GM19372 (cell line): ENCODE data around the gene CMA1.
"Not testable (repeated sequence)": the region's sequence is repeated elsewhere in the genome, so short reads cannot be mapped to it uniquely, and the experiment has no call there.

Experiments
- ATAC-seq: cut with Tn5 transposase; IDR thresholded peaks from one replicate; pipeline ENCODE4 v1.9.1; 2021; ENCODE audit warnings: mild to moderate bottlenecking, low read depth, moderate library complexity; ENCODE audit not compliant: unreplicated experiment

CMA1 gene

DNA sequence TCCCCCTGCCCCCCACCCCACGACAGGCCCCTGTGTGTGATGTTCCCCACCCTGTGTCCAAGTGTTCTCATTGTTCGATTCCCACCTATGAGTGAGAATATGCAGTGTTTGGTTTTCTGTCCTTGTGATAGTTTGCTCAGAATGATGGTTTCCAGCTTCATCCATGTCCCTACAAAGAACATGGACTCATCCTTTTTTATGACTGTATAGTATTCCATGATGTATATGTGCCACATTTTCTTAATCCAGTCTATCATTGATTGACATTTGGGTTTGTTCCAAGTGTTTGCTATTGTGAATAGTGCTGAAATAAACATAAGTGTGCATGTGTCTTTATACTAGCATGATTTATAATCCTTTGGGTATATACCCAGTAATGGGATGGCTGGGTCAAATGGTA lies 37.6 kb downstream of the CMA1 start:
- ATAC-seq: not testable (repeated sequence)

DNA sequence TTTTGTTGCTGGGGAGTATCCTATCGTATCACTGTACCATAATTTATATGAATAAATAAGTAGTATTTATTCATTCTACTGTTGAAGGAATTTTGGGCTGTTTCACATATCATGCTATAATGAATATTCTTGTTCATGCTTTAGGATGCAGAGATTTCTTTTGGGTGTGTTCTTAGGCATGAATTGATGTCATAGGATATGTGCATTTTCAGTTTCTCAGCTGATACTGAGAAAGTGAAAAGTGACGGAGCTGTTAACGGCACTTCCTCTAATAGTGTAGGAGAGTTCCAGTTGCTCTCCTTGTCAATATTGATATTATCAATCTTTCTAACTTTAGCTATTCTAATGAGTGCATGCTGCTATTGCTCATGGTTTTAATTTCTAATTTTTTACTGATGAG lies 42.3 kb downstream of the CMA1 start:
- no peak for ATAC-seq

DNA sequence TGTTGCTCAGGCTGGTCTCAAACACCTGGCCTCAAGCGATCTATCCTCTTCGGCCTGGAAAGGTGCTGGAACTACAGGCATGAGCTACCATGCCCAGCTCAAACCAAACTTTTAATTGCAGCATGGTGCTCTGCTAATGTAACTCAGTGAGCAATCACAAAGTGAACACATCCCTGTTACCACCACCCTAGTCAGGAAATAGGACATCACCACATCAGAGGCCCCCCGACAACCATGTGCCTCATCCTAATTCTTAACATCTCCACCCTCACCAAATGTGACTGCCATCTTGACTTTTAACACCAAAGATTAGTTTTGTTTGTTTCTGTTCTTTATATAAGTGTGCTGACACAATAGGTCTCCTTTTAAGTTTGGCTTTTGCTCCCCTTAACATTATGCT lies 42.7 kb downstream of the CMA1 start:
- ATAC-seq: no peak

DNA sequence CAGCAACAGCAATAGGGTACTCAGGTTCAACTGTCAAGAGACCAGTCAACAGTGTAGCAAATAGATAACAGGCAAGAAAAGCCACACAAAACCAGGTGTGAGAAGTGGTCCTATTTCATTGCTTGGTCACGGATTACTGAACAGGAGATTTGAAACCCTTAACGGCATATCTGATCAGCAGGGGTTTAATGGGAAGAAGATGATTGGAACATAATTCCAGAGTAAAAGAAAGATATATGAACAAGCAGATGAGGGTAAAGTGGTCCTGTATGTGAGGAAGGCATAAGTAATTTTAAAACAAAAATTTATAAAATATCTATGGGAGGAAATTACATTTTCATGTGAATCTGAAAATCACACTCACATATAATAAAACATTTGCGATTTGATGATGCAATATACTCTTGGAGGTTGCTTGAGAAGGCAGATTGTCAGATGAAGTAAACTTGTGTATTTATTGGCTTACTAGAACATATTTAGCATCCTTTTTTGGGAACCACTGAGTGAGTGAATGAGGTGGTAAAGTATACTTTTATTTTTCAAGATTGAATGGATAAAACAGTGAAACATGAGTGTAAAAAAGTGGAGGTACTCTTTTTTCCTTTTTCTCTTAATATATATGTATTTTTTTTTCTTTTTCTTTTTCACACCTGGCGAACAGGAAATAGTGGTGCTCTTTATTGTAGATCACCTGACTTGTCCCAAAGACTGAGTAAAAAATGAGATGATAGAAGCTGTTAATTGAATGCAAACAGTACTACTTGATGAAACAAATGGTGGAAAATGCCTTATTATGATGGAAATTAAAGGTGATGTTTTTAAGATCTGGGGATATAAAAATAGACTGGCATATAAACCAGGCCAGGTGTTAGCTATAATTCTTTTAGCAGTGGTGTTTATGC lies 43.9 kb downstream of the CMA1 start:
- no peak for ATAC-seq

DNA sequence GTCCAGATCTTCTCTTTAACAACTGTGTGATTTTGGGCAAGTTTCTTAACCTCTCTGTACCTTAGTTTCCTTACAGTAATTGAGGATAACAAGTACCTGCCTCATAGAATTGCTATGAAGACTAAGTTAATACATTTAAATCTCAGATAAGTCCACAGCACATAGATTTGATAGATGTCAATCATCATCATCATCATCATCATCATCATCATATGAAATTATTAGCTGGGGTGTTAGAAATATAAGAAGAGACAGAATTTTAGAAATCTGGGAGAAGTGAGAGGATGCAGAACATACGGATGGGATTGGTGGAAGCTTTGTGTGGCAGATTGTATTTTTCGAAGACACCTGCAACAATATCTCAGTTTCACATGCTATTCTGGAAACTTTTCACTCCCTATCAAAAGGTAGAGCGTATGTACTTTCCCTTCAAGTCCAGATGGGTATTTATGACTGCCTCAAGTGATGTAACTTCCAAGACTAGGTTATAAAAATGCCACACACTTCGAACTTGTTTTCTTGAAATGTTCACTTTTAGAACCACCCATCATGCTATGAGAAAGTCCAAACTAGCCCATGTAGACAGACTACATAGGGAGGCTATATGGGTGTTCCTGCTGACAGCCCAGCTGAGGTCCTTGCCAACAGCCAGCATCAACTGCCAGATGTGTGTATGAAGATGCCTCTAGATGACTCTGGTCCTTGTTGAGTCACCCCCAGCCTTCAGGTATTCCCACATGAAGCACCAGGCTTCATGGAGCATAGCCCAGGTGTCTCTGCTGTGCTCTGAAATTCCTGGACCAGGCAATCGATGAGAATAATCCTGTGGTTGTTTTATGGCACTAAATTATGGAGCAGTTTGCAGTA lies 44.8 kb downstream of the CMA1 start:
- ATAC-seq: no peak

DNA sequence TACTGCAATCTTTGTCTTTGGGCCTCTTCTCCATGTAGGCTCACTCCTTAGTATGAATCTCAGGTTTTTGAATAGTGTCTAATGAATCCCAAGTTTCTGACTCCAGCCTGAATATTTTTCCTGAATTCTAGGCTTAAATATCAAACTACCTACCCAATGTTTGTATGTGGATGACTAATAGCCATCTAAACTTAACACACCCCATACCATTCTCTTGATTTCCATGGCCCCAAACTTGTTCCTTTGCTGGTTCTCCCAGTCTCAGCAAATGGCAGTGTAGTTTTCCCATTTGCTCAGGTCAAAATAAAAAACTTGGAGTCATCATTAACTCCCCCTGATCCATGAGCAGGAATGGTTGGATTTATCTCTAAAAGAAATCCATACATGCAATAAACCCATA lies 46.7 kb downstream of the CMA1 start:
- ATAC-seq: no peak

DNA sequence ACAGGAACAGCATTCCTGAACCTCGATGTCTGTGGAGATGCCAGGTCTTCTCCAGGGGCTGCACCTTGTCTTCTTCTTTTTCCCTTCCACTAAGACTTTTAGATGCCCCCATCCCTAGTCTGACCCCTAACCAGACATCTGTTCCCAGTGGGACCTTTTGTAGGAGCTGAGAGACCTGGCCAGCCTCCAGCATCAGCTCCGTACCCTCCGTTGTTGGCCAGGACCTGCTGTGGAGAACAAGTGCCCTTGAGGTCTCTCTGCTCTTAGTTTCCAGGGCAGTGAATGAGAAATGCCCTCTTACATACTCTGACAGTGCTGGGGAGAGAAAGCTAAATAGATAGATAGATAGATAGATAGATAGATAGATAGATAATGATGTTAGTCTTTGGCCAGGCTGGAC lies 48.7 kb downstream of the CMA1 start:
- no peak for ATAC-seq

DNA sequence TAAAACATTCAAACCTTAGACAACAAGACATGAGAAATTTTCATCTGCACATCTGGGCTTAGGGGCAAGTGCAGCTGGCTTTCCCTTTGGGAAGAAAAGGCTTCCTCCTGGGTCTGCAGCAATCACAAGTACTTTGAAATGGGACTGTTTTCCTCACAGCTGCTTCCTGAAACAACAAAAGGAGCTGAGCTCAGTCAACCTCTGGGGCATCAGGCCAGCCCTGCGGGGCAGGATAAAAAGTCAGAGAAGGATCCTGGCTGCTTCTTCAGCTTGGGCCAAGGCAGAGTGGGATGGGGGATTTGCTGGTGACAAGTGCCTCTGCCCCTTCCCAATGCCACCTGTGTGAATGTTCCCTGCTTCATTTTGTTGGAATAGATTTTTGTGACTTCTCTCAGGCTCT lies 49.3 kb downstream of the CMA1 start:
- no peak for ATAC-seq

DNA sequence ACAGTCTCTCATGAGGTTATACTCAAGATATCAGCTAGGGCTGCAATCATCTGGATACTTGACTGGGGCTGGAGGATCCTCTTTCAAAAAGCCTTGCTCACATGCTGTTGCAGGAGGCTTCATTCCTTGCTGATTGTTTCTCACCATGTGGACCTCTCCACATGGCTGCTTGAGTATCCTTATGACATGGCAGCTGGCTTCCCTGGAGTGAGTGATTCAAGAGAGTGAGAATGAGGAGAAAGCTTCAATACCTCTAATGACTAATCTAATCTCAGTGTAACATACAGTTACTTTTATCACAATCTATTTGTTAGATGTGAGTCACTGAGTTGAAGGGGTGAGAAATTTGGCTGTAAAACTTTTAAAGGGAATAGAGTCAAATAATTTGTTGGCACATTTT lies 51.1 kb downstream of the CMA1 start:
- no peak for ATAC-seq
